Measurements from ENCODE around the gene SNRNP200.
"Not testable (repeated sequence)": the region's sequence is repeated elsewhere in the genome, so short reads cannot be mapped to it uniquely, and the experiment has no call there.

The SNRNP200 gene

GRCh38 chr2:96296925-96297324 is 8.4 kb downstream of the SNRNP200 start:
- Histone ChIP-seq H3K36me3 (ENCODE audit: control insufficient read depth in 1 of 2, insufficient read depth in 2 of 2, low read length in 2 of 2) (peaks cover 38 to 69% of the 10 kb centered on the region in 2 experiments), H3K9me3 (ENCODE audit: insufficient read depth, low read depth, low read length) (no peaks in the 10 kb centered on the region), H3K27ac (ENCODE audit: low read depth, low read length) (no peak overlapping the region), H3K18ac (ENCODE audit: low read length) (no peak overlapping the region), H4K91ac (ENCODE audit: low read depth, low read length) (no peak overlapping the region), H3K79me1 (ENCODE audit: low read length) (no peaks in the 10 kb centered on the region), H2BK12ac (ENCODE audit: low read length) (no peak overlapping the region), H4K12ac (ENCODE audit: low read depth, low read length) (no peak overlapping the region), H3K14ac (ENCODE audit: low read length) (no peak overlapping the region), H3K79me2 (ENCODE audit: control insufficient read depth, insufficient read depth, low read length, poor library complexity) (no peaks in the 10 kb centered on the region), H2BK5ac (ENCODE audit: low read depth, low read length, poor library complexity) (no peak overlapping the region), H3K4me3 (ENCODE audit: low read depth, low read length) (no peak overlapping the region), H2BK120ac (ENCODE audit: insufficient read depth, low read length, poor library complexity) (no peak overlapping the region), H3K4ac (ENCODE audit: low read depth, low read length) (no peak overlapping the region), H3K23ac (ENCODE audit: low read length) (no peak overlapping the region), H3K4me1 (ENCODE audit: control insufficient read depth in 1 of 2, insufficient read depth in 2 of 2, low read length in 2 of 2) (no peaks in the 10 kb centered on the region), H3K27me3 (ENCODE audit: insufficient read depth, low read length) (no peaks in the 10 kb centered on the region), H2AFZ (ENCODE audit: insufficient read depth, low read length, poor library complexity) (no peak overlapping the region), H2AK5ac (ENCODE audit: low read length) (no peak overlapping the region), H3K4me2 (ENCODE audit: low read length) (no peak overlapping the region), H3K9ac (ENCODE audit: low read length) (no peak overlapping the region), H4K8ac (ENCODE audit: low read depth, low read length) (no peak overlapping the region)
- WGBS (ENCODE audit: extremely low coverage, insufficient coverage, insufficient read length) = no CpG with 5 or more reads among the region's 5 CpGs
- DNase-seq = no peak

GRCh38 chr2:96294271-96294670 is 11.1 kb downstream of the SNRNP200 start:
- not testable (repeated sequence) for H2AK5ac ChIP-seq (ENCODE audit: low read length); H3K4me1 ChIP-seq (ENCODE audit: control insufficient read depth in 1 of 2, insufficient read depth in 2 of 2, low read length in 2 of 2); H2AFZ ChIP-seq (ENCODE audit: insufficient read depth, low read length, poor library complexity); DNase-seq; H3K4me3 ChIP-seq (ENCODE audit: low read depth, low read length); H3K4ac ChIP-seq (ENCODE audit: low read depth, low read length); H2BK120ac ChIP-seq (ENCODE audit: insufficient read depth, low read length, poor library complexity); H4K12ac ChIP-seq (ENCODE audit: low read depth, low read length); H2BK12ac ChIP-seq (ENCODE audit: low read length); H3K4me2 ChIP-seq (ENCODE audit: low read length); H2BK5ac ChIP-seq (ENCODE audit: low read depth, low read length, poor library complexity); H4K91ac ChIP-seq (ENCODE audit: low read depth, low read length); H4K8ac ChIP-seq (ENCODE audit: low read depth, low read length); H3K18ac ChIP-seq (ENCODE audit: low read length); H3K79me2 ChIP-seq (ENCODE audit: control insufficient read depth, insufficient read depth, low read length, poor library complexity); H3K27me3 ChIP-seq (ENCODE audit: insufficient read depth, low read length); H3K23ac ChIP-seq (ENCODE audit: low read length); H3K9ac ChIP-seq (ENCODE audit: low read length); H3K9me3 ChIP-seq (ENCODE audit: insufficient read depth, low read depth, low read length); H3K79me1 ChIP-seq (ENCODE audit: low read length); H3K14ac ChIP-seq (ENCODE audit: low read length); H3K27ac ChIP-seq (ENCODE audit: low read depth, low read length)
- no CpG with 5 or more reads among the region's 8 CpGs for WGBS (ENCODE audit: extremely low coverage, insufficient coverage, insufficient read length)
- H3K36me3 ChIP-seq (ENCODE audit: control insufficient read depth in 1 of 2, insufficient read depth in 2 of 2, low read length in 2 of 2) = peaks cover 54 to 81% of the 10 kb centered on the region in 2 experiments

GRCh38 chr2:96291751-96292150 is 13.6 kb downstream of the SNRNP200 start:
- no peak overlapping the region for H4K12ac ChIP-seq (ENCODE audit: low read depth, low read length)
- no CpG with 5 or more reads among the region's 5 CpGs for WGBS (ENCODE audit: extremely low coverage, insufficient coverage, insufficient read length)
- H2BK120ac ChIP-seq (ENCODE audit: insufficient read depth, low read length, poor library complexity) = no peak overlapping the region
- H3K79me1 ChIP-seq (ENCODE audit: low read length) = no peaks in the 10 kb centered on the region
- no peak overlapping the region for H3K4me3 ChIP-seq (ENCODE audit: low read depth, low read length)
- no peaks in the 10 kb centered on the region for H3K79me2 ChIP-seq (ENCODE audit: control insufficient read depth, insufficient read depth, low read length, poor library complexity)
- no peak for DNase-seq
- no peak overlapping the region for H3K27ac ChIP-seq (ENCODE audit: low read depth, low read length)
- no peak overlapping the region for H3K14ac ChIP-seq (ENCODE audit: low read length)
- no peaks in the 10 kb centered on the region for H3K4me1 ChIP-seq (ENCODE audit: control insufficient read depth in 1 of 2, insufficient read depth in 2 of 2, low read length in 2 of 2)
- H3K18ac ChIP-seq (ENCODE audit: low read length) = no peak overlapping the region
- no peak overlapping the region for H3K9ac ChIP-seq (ENCODE audit: low read length)
- H3K9me3 ChIP-seq (ENCODE audit: insufficient read depth, low read depth, low read length) = no peaks in the 10 kb centered on the region
- H3K4me2 ChIP-seq (ENCODE audit: low read length) = no peak overlapping the region
- no peak overlapping the region for H3K4ac ChIP-seq (ENCODE audit: low read depth, low read length)
- H2AFZ ChIP-seq (ENCODE audit: insufficient read depth, low read length, poor library complexity) = no peak overlapping the region
- no peak overlapping the region for H4K8ac ChIP-seq (ENCODE audit: low read depth, low read length)
- no peak overlapping the region for H4K91ac ChIP-seq (ENCODE audit: low read depth, low read length)
- H2AK5ac ChIP-seq (ENCODE audit: low read length) = no peak overlapping the region
- H2BK5ac ChIP-seq (ENCODE audit: low read depth, low read length, poor library complexity) = no peak overlapping the region
- no peaks in the 10 kb centered on the region for H3K27me3 ChIP-seq (ENCODE audit: insufficient read depth, low read length)
- no peak overlapping the region for H2BK12ac ChIP-seq (ENCODE audit: low read length)
- peaks cover 63 to 81% of the 10 kb centered on the region in 2 experiments for H3K36me3 ChIP-seq (ENCODE audit: control insufficient read depth in 1 of 2, insufficient read depth in 2 of 2, low read length in 2 of 2)
- H3K23ac ChIP-seq (ENCODE audit: low read length) = no peak overlapping the region

GRCh38 chr2:96287273-96287856 is 18.0 kb downstream of the SNRNP200 start:
- Histone ChIP-seq H4K12ac (ENCODE audit: low read depth, low read length) (no peak overlapping the region), H2AFZ (ENCODE audit: insufficient read depth, low read length, poor library complexity) (no peak overlapping the region), H2AK5ac (ENCODE audit: low read length) (no peak overlapping the region), H3K4me2 (ENCODE audit: low read length) (no peak overlapping the region), H3K4me1 (ENCODE audit: control insufficient read depth in 1 of 2, insufficient read depth in 2 of 2, low read length in 2 of 2) (no peaks in the 10 kb centered on the region), H2BK12ac (ENCODE audit: low read length) (no peak overlapping the region), H3K9me3 (ENCODE audit: insufficient read depth, low read depth, low read length) (no peaks in the 10 kb centered on the region), H3K23ac (ENCODE audit: low read length) (no peak overlapping the region), H3K9ac (ENCODE audit: low read length) (no peak overlapping the region), H3K79me1 (ENCODE audit: low read length) (no peaks in the 10 kb centered on the region), H3K4me3 (ENCODE audit: low read depth, low read length) (no peak overlapping the region), H3K27ac (ENCODE audit: low read depth, low read length) (no peak overlapping the region), H4K91ac (ENCODE audit: low read depth, low read length) (no peak overlapping the region), H3K18ac (ENCODE audit: low read length) (no peak overlapping the region), H2BK120ac (ENCODE audit: insufficient read depth, low read length, poor library complexity) (no peak overlapping the region), H3K4ac (ENCODE audit: low read depth, low read length) (no peak overlapping the region), H3K27me3 (ENCODE audit: insufficient read depth, low read length) (no peaks in the 10 kb centered on the region), H2BK5ac (ENCODE audit: low read depth, low read length, poor library complexity) (no peak overlapping the region), H4K8ac (ENCODE audit: low read depth, low read length) (no peak overlapping the region), H3K36me3 (ENCODE audit: control insufficient read depth in 1 of 2, insufficient read depth in 2 of 2, low read length in 2 of 2) (peaks cover 85 to 93% of the 10 kb centered on the region in 2 experiments), H3K79me2 (ENCODE audit: control insufficient read depth, insufficient read depth, low read length, poor library complexity) (no peaks in the 10 kb centered on the region), H3K14ac (ENCODE audit: low read length) (no peak overlapping the region)
- no peak for DNase-seq
- WGBS (ENCODE audit: extremely low coverage, insufficient coverage, insufficient read length) = no CpG with 5 or more reads among the region's 6 CpGs
